Forelimb muscle (tissue), 1 donor: ENCODE data around the gene PHF21B. TPM values are rescaled to one million over a fixed set of nuclear protein-coding genes. Genes with fewer than 3 reads are reported as not detected.
"Not testable (repeated sequence)": the region's sequence is repeated elsewhere in the genome, so short reads cannot be mapped to it uniquely, and the experiment has no call there.

Experiments
- DNase-seq: peaks from one replicate; pipeline ENCODE4 v3.0.0-alpha.2; 2013; ENCODE audit warnings: low read depth
- polyA plus RNA-seq: library from polyadenylated mRNA; unstranded; fragments of 120-200 nt; gene quantifications from one replicate; pipeline ENCODE4 v1.2.1, GENCODE V29; 2013; ENCODE audit not compliant: insufficient read length

Gene PHF21B
- polyA plus RNA-seq, 1 donor: 0.57 TPM

DNA sequence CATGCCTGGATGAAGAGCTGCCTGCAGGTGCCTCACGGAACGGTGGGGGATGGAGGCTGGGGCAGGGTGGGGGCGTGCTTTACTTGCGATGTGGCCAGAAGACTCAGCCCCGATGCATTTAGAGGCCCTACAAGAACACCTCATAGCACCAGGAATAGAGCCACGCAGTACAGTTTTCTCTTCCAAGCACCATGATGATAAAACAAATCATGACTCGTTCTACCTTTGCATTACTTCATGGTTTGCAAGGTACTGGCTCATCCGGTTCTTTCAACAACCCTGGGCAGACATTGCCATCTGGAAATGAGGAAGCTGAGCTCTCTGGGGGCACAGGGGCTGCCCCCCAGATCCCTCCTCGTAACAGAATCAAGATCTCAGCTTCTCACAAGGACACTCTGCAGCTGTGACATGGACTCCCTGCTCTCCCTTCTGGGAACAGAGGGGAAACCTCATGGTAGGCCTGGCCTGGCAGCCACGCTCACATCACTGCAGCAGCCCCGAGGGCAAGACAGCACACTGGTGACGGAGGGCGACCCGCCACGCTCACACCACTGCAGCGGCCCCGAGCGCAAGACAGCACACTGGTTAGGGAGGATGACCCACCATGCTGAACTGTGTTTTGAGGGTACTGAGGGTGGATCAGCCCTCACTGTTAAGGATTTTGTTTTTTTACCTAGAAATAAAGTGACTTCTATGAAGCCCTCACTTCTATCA lies 46.9 kb downstream of the PHF21B start:
- no peak for DNase-seq

GRCh38 chr22:44961682-44962081 lies 48.1 kb downstream of the PHF21B start:
- DNase-seq: not testable (repeated sequence)

GRCh38 chr22:44956840-44957767 lies 52.7 kb downstream of the PHF21B start:
- no peak for DNase-seq

DNA sequence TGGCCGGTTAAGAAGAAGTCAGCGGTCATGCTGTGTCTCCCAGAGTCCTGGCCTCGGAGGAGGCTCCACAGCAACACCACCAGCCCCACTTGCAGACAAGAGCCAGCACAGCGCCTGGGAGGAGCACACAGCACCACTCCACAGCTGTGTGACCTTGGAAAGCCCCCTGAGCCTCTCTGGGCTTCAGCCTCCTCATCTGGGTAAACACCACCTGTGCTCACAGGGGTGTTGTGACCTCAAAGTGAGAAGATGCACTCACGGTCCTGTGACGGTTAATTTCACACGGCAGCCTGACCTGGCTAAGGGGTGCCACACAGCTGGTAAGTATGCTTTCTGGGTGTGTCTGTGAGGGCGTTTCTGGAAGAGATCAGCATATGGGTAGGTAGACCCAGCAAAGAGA lies 54.7 kb downstream of the PHF21B start:
- DNase-seq: no peak

DNA sequence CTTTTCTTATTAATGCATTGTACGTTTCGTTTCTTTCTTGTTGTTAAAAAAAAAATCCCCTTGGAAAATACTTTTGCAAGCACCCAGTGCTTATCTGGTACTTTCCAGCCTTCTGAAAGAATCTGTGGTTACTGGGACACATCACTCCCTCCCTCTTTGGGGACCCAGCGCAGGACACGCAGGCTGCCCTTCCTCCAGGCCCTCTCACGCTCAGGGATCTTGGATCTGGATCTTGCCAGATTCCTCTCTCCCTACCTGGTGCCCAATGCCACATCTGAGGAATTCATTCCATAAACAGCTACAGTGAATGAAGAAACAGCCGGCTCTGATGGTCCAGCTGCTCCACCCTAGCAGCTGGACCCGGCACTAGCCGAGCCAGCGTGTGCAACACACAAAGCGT lies 55.7 kb downstream of the PHF21B start:
- no peak for DNase-seq

- no peak for DNase-seq
These were observed 56.7 kb downstream of the PHF21B start for GRCh38 chr22:44952863-44953746.

DNA sequence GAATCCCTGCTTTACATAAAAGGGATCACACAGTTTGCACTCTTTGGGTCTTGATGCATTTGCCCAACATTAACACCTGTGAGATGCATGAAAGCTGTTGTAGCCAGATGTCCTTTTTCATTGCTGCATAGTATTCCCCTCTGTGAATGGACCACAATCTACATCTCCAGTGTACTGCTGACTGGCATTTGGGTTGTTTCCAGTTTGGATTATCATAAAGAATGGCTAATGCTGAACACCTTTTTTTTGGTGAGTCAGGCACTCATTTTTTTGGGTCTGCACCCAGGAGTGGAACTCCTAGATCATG lies 58.3 kb downstream of the PHF21B start:
- DNase-seq: no peak

- no peak for DNase-seq
These were observed 58.8 kb downstream of the PHF21B start for GRCh38 chr22:44950806-44951509.

- no peak for DNase-seq
These were observed 62.0 kb downstream of the PHF21B start for GRCh38 chr22:44947846-44948245.

GRCh38 chr22:44947049-44947448 lies 62.8 kb downstream of the PHF21B start:
- no peak for DNase-seq

- no peak for DNase-seq
These were observed 64.8 kb downstream of the PHF21B start for GRCh38 chr22:44944883-44945601.

GRCh38 chr22:44943701-44944324 lies 66.0 kb downstream of the PHF21B start:
- no peak for DNase-seq

GRCh38 chr22:44942979-44943700 lies 66.7 kb downstream of the PHF21B start:
- DNase-seq: no peak

DNA sequence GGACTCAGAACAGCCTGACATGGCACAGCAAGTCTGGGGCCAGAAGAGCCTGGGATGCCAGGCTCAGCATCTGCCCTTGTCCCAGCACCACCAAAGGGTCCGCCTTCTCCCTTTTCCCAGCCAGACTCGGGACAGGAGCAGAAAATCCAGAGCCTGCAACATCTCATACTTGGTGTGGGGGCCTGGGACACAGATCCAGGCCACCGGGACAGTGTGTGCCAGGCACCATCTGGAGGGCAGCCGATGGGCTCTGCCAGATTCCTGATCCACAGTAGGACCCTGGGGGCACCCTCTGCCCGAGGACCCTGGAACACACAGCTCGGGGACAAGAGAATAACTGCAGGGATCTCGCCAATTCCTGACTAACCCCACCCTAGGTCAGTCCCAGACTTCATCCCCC lies 67.7 kb downstream of the PHF21B start:
- DNase-seq: no peak

DNA sequence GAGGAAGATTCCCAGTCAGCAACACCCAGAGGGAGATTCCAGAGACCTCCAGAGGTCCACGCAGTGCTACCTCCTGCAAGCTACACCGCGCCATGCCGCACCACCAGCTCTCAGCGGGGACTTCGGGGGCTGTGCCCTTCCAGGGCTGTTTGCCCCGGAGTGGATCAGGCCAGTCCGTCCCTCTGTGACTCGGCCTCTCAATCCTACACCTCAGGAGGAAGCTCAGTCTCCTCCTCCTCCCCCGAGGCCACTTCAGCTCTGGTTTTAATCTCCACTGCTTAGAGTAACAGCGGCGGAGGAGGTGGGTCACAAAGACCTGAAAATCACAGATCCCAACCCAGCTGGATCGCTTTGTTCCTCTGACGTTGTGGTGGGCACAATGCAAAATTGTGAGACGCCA lies 68.6 kb downstream of the PHF21B start:
- no peak for DNase-seq

GRCh38 chr22:44940130-44940529 lies 69.7 kb downstream of the PHF21B start:
- DNase-seq: no peak

- no peak for DNase-seq
These were observed 70.4 kb downstream of the PHF21B start for GRCh38 chr22:44939451-44939850.

DNA sequence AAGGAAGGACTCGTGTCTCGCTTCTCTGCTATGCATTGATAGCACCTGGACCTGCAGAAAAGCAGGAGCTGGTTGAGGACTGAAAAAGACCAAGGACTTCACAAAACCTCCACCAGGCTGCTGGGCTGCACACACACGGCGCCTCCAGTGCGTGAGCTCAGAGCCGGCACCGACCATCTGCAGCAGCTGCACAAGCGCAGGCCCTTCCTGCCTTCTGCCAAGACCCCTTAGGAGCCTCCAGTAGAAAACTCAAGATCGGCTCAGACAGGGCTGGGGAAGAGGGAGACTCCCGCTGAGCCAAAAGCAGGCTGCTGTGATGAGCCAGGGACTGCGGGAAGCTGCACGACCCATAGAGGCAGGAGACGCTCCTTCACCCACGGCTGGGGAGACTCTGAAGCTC lies 70.9 kb downstream of the PHF21B start:
- no peak for DNase-seq

GRCh38 chr22:44937216-44937615 lies 72.6 kb downstream of the PHF21B start:
- no peak for DNase-seq

DNA sequence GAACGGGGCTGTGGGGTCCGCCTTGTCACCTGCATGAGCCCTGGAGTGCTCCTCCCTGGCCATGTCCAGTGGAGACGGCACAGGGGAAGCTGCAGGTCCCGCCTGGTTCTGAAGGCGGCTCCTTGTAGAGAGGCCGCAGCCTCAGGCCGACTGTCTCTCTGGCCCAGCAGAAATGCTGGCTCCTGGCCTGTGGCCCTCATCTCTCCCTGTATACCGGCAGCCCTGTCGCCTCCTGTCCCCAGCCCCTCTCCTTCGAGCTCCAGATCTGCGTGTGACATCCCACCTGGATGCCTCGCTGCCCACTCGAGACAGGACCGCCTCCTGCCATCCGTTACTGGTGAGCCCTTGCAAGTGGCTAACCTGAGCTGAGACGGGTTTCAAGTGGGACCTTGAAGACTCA lies 73.6 kb downstream of the PHF21B start:
- DNase-seq: no peak
